ENCODE results near the gene CCR5AS. TPM values are rescaled to one million over a fixed set of nuclear protein-coding genes. Genes with fewer than 3 reads are reported as not detected.

Gene CCR5AS

GRCh38 chr3:46314517-46314916, 92.3 kb downstream of the CCR5AS start:
- no peak for DNase-seq

Other genes with a start within 250 kb of the CCR5AS start
- 1 to 10 TPM; 2.4 to 4.9 (median 3.6) TPM for gene CCR1, start 198.8 kb downstream of the CCR5AS start, polyA plus RNA-seq (ENCODE audit: insufficient read length in 10 of 10)
- gene CCR3, start 164.6 kb downstream of the CCR5AS start, polyA plus RNA-seq (ENCODE audit: insufficient read length in 10 of 10) = under 1 TPM in 3 of 10 donors, not detected in 7; 0.10 to 0.25 (median 0.20) TPM
- gene CCR2, start 53.0 kb downstream of the CCR5AS start, polyA plus RNA-seq (ENCODE audit: insufficient read length in 10 of 10) = 1 to 10 TPM in 4 of 10 donors, under 1 TPM in 6; 0.56 to 2.0 (median 0.92) TPM
- gene CCR5, start 36.1 kb downstream of the CCR5AS start, polyA plus RNA-seq (ENCODE audit: insufficient read length in 10 of 10) = 1 to 10 TPM in 1 of 10 donors, under 1 TPM in 9; 0.13 to 1.3 (median 0.42) TPM
- gene CCRL2, start 193 bp upstream of the CCR5AS start, polyA plus RNA-seq (ENCODE audit: insufficient read length in 10 of 10) = under 1 TPM; 0.35 to 0.78 (median 0.59) TPM
- 1 to 10 TPM; 1.2 to 3.9 (median 1.9) TPM for gene LTF, start 57.8 kb upstream of the CCR5AS start, polyA plus RNA-seq (ENCODE audit: insufficient read length in 10 of 10)
- gene RTP3, start 90.9 kb upstream of the CCR5AS start, polyA plus RNA-seq (ENCODE audit: insufficient read length in 10 of 10) = under 1 TPM in 1 of 10 donors, not detected in 9; 0.15 TPM
- 1 to 10 TPM; 1.9 to 5.3 (median 4.0) TPM for gene LRRC2, start 159.2 kb upstream of the CCR5AS start, polyA plus RNA-seq (ENCODE audit: insufficient read length in 10 of 10)
- under 1 TPM; 0.13 to 0.41 (median 0.27) TPM for gene FAM240A, start 205.5 kb upstream of the CCR5AS start, polyA plus RNA-seq (ENCODE audit: insufficient read length in 10 of 10)

Data from muscle of back (tissue), 11 donors.